Measurements from ENCODE around the gene SLC35E1.

- TF ChIP-seq SP1 (CRISPR knock-in tag; conservative IDR thresholded peaks at IDR 0.05) (no peak), CTCF (IDR thresholded peaks at IDR 0.05) (no peak), MAX (CRISPR knock-in tag; IDR thresholded peaks at IDR 0.05) (no peak), ATF3 (CRISPR knock-in tag; conservative IDR thresholded peaks at IDR 0.05) (no peak), E2F4 (CRISPR knock-in tag; IDR thresholded peaks at IDR 0.05; ENCODE audit: borderline replicate concordance, low read depth) (no peak), IRF1 (CRISPR knock-in tag; IDR thresholded peaks at IDR 0.05) (no peak), NR3C1 (CRISPR knock-in tag; conservative IDR thresholded peaks at IDR 0.05; ENCODE audit: low read depth) (no peak), ATF2 (CRISPR knock-in tag; IDR thresholded peaks at IDR 0.05; ENCODE audit: borderline replicate concordance, low read depth) (no peak), MLX (CRISPR knock-in tag; IDR thresholded peaks at IDR 0.05) (no peak)
These were observed 62.8 kb downstream of the SLC35E1 start for GRCh38 chr19:16509141-16510061.
